Mesenchymal stem cell (in vitro differentiated cells and primary cell): ENCODE data around the gene DCX.

Experiments used
- DNase-seq: peaks from one replicate; pipeline ENCODE4 v3.0.0-alpha.2; 2013
- H2AFZ ChIP-seq: one replicate; pipeline ENCODE4 v1.6.1; 2013; ENCODE audit warnings: low read depth, mild to moderate bottlenecking, control low read depth, inconsistent platforms, low read length, moderate library complexity
- H2AK5ac ChIP-seq: 2 replicates; pipeline ENCODE4 v1.6.1; 2013; ENCODE audit warnings: low read length, moderate library complexity, mild to moderate bottlenecking, inconsistent platforms; ENCODE audit not compliant: severe bottlenecking
- H2BK120ac ChIP-seq: one replicate; pipeline ENCODE4 v1.6.1; 2013; ENCODE audit warnings: low read depth, mild to moderate bottlenecking, inconsistent platforms, low read length, moderate library complexity
- H2BK12ac ChIP-seq, 2 experiments: one replicate each; pipeline ENCODE4 v1.6.1; 2013; ENCODE audit warnings: inconsistent platforms in 2 of 2, low read length in 2 of 2, mild to moderate bottlenecking in 2 of 2, moderate library complexity in 2 of 2, control low read depth in 1 of 2
- H2BK15ac ChIP-seq: one replicate; pipeline ENCODE4 v1.6.1; 2013; ENCODE audit warnings: mild to moderate bottlenecking, low read depth, inconsistent platforms; ENCODE audit not compliant: poor library complexity, severe bottlenecking
- H2BK5ac ChIP-seq: 2 replicates; pipeline ENCODE4 v1.6.1; 2013; ENCODE audit warnings: low read depth, mild to moderate bottlenecking, low read length, control low read depth, inconsistent platforms; ENCODE audit not compliant: poor library complexity, severe bottlenecking
- H3K14ac ChIP-seq, 2 experiments: one replicate each; pipeline ENCODE4 v1.6.1; 2013; ENCODE audit warnings: inconsistent platforms in 2 of 2, low read length in 2 of 2, control low read depth in 1 of 2, mild to moderate bottlenecking in 1 of 2, moderate library complexity in 1 of 2
- H3K18ac ChIP-seq, 2 experiments: one replicate each; pipeline ENCODE4 v1.6.1; 2013; ENCODE audit warnings: inconsistent platforms in 2 of 2, low read length in 2 of 2, control low read depth in 1 of 2, low read depth in 1 of 2, mild to moderate bottlenecking in 1 of 2
- H3K23ac ChIP-seq, 2 experiments: one replicate each; pipeline ENCODE4 v1.6.1; 2013; ENCODE audit warnings: inconsistent platforms in 2 of 2, low read length in 2 of 2, mild to moderate bottlenecking in 2 of 2, moderate library complexity in 2 of 2, control low read depth in 1 of 2
- H3K27ac ChIP-seq: 2 replicates; pipeline ENCODE4 v1.5.1; 2013; ENCODE audit warnings: mild to moderate bottlenecking, moderate library complexity, low read length, control low read depth, inconsistent platforms; ENCODE audit not compliant: poor library complexity, severe bottlenecking
- H3K27me3 ChIP-seq, 2 experiments: 2 replicates each; pipeline versions ENCODE4 v1.6.1 to v1.7.0; 2013; ENCODE audit warnings: low read length in 2 of 2, mild to moderate bottlenecking in 2 of 2, moderate library complexity in 2 of 2, control low read depth in 1 of 2, inconsistent platforms in 1 of 2; ENCODE audit not compliant: control insufficient read depth in 1 of 2, insufficient read depth in 1 of 2
- H3K36me3 ChIP-seq, 2 experiments: 2 replicates each; pipeline versions ENCODE4 v1.6.1 to v1.7.0; 2013; ENCODE audit warnings: low read length in 2 of 2, control low read depth in 1 of 2, inconsistent platforms in 1 of 2, low read depth in 1 of 2, mild to moderate bottlenecking in 1 of 2; ENCODE audit not compliant: insufficient read depth in 2 of 2, control insufficient read depth in 1 of 2
- H3K4ac ChIP-seq, 2 experiments: one replicate each; pipeline ENCODE4 v1.6.1; 2013; ENCODE audit warnings: inconsistent platforms in 2 of 2, low read length in 2 of 2, mild to moderate bottlenecking in 2 of 2, moderate library complexity in 2 of 2, control low read depth in 1 of 2, low read depth in 1 of 2
- H3K4me1 ChIP-seq: 2 replicates; pipeline ENCODE4 v1.6.1; 2013; ENCODE audit warnings: low read depth, low read length, control low read depth; ENCODE audit not compliant: control insufficient read depth, insufficient read depth
- H3K4me2 ChIP-seq: 2 replicates; pipeline ENCODE4 v1.6.1; 2013; ENCODE audit warnings: low read length, mild to moderate bottlenecking, inconsistent platforms; ENCODE audit not compliant: poor library complexity, severe bottlenecking
- H3K4me3 ChIP-seq, 2 experiments: 2 replicates each; pipeline versions ENCODE4 v1.5.1 to v1.7.0; 2013; ENCODE audit warnings: low read length in 2 of 2, mild to moderate bottlenecking in 2 of 2, control low read depth in 1 of 2, low read depth in 1 of 2; ENCODE audit not compliant: insufficient read depth in 1 of 2
- H3K79me1 ChIP-seq: replicated peaks from 2 replicates; pipeline ENCODE4 v1.6.1; 2013; ENCODE audit warnings: mild to moderate bottlenecking, control low read depth, low read length, inconsistent platforms; ENCODE audit not compliant: poor library complexity, severe bottlenecking
- H3K9ac ChIP-seq: 2 replicates; pipeline ENCODE4 v1.7.0; 2013; ENCODE audit warnings: mild to moderate bottlenecking, low read length, moderate library complexity
- H3K9me3 ChIP-seq: 2 replicates; pipeline ENCODE4 v1.7.0; 2013; ENCODE audit warnings: mild to moderate bottlenecking, low read length; ENCODE audit not compliant: control insufficient read depth
- H4K8ac ChIP-seq: one replicate; pipeline ENCODE4 v1.6.1; 2013; ENCODE audit warnings: inconsistent platforms, mild to moderate bottlenecking, low read length, moderate library complexity
- H4K91ac ChIP-seq: one replicate; pipeline ENCODE4 v1.6.1; 2013; ENCODE audit warnings: mild to moderate bottlenecking, low read length, inconsistent platforms
- WGBS: methylation state at CpG from one replicate; pipeline ENCODE4 v1.1.7; 2013; ENCODE audit warnings: mixed read lengths; 5-methylcytosine and 5-hydroxymethylcytosine counted together

The DCX gene

DNA sequence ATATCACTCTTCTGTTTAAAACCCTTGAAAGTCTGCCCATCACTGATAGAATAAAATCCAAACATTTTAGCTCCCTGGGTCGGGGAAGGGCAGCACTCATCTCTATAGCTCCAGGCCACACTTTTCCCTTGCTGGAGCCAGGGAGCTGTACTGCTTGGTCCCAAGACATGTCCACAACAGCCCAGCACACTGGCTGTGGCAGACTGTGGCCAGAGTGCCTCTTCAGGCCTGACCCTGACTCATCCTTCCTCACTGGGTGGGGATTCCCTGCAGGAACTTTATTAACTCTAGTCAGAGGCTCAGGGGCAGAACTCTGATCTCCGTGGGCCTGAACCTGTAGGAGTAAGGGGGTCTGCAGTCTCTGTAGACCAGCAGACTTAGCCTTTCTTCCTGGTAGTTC is 71.9 kb downstream of the DCX start:
- Histone ChIP-seq H3K23ac (no peak overlapping the region), H3K4me2 (no peak overlapping the region), H2BK15ac (no peak overlapping the region), H3K4me3 (no peak overlapping the region), H2BK120ac (no peak overlapping the region), H2AFZ (no peak overlapping the region), H3K18ac (no peak overlapping the region), H3K27ac (no peak overlapping the region), H3K4me1 (no peaks in the 10 kb centered on the region), H3K79me1 (no peaks in the 10 kb centered on the region), H3K14ac (no peak overlapping the region), H4K8ac (no peak overlapping the region), H2BK5ac (no peak overlapping the region), H3K9ac (no peak overlapping the region), H4K91ac (no peak overlapping the region), H3K9me3 (no peaks in the 10 kb centered on the region), H3K4ac (no peak overlapping the region), H3K36me3 (no peaks in the 10 kb centered on the region), H3K27me3 (peaks cover 0 to 23% of the 10 kb centered on the region in 2 experiments), H2AK5ac (no peak overlapping the region), H2BK12ac (no peak overlapping the region)
- WGBS, result 44% methylated on average over 2 of the region's 2 CpGs
- DNase-seq, result no peak

DNA sequence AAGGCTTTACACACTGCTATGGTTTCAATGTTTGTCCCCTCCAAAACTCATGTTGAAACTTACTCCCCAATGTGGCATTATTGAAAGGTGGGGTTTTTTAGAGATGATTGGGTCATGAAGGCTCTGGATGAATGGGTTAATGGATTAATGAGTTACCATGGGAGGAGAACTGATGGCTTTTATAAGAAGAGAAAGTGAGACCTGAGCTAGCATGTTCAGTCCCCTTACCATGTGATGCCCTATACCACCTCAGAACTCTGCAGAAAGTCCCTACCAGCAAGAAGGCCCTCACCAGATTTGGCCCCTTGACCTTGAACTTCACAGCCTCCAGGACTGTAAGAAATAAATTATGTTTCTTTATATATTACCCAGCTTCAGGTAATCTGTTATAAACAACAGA is 72.8 kb downstream of the DCX start:
- DNase-seq, result no peak
- Histone ChIP-seq H3K4me2 (no peak overlapping the region), H4K8ac (no peak overlapping the region), H3K18ac (no peak overlapping the region), H3K9ac (no peak overlapping the region), H3K9me3 (no peaks in the 10 kb centered on the region), H2AFZ (no peak overlapping the region), H2BK12ac (no peak overlapping the region), H3K4me1 (no peaks in the 10 kb centered on the region), H2AK5ac (no peak overlapping the region), H2BK5ac (no peak overlapping the region), H4K91ac (no peak overlapping the region), H3K27me3 (peaks cover 0 to 25% of the 10 kb centered on the region in 2 experiments), H3K36me3 (no peaks in the 10 kb centered on the region), H3K14ac (no peak overlapping the region), H3K4ac (no peak overlapping the region), H2BK15ac (no peak overlapping the region), H3K23ac (no peak overlapping the region), H2BK120ac (no peak overlapping the region), H3K27ac (no peak overlapping the region), H3K4me3 (no peak overlapping the region), H3K79me1 (no peaks in the 10 kb centered on the region)

DNA sequence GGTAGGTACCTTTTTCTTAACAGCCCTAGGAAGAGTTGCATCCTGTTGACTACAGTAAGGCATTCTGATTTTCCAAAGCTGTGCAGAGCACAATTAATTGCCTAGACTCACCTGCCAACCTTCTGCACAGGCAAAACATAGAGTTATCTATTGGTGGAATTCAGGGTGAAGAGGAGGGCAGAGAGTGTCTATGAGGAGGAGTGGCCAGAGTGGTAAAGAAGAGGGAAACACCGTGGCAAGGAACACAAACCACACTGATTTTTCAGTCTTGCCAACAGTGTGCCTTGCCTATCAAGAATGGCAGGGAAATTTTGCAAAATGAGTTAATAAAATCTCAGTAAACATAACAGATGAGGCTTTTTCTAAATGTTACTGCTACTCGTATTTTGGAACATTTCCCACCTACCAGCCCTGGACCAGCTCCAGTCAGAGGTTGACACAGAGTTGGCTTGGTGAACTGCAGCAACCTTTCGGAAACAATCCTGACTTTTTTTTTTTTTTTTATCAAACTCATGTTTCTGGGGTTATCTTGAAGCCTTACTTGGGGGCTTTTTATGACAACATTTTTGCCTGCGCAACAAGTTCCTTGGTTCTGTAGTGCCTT is 73.8 kb downstream of the DCX start:
- Histone ChIP-seq H3K9me3 (no peaks in the 10 kb centered on the region), H2AK5ac (no peak overlapping the region), H3K27me3 (peaks cover 0 to 35% of the 10 kb centered on the region in 2 experiments), H3K9ac (no peak overlapping the region), H3K14ac (no peak overlapping the region), H4K8ac (no peak overlapping the region), H3K4ac (no peak overlapping the region), H2BK5ac (no peak overlapping the region), H3K27ac (no peak overlapping the region), H4K91ac (no peak overlapping the region), H3K4me3 (no peak overlapping the region), H2AFZ (no peak overlapping the region), H3K18ac (no peak overlapping the region), H3K4me2 (no peak overlapping the region), H3K23ac (no peak overlapping the region), H3K36me3 (no peaks in the 10 kb centered on the region), H3K79me1 (no peaks in the 10 kb centered on the region), H2BK120ac (no peak overlapping the region), H2BK12ac (no peak overlapping the region), H2BK15ac (no peak overlapping the region), H3K4me1 (no peaks in the 10 kb centered on the region)
- 100% methylated on average over 1 of the region's 4 CpGs for WGBS
- no peak for DNase-seq

DNA sequence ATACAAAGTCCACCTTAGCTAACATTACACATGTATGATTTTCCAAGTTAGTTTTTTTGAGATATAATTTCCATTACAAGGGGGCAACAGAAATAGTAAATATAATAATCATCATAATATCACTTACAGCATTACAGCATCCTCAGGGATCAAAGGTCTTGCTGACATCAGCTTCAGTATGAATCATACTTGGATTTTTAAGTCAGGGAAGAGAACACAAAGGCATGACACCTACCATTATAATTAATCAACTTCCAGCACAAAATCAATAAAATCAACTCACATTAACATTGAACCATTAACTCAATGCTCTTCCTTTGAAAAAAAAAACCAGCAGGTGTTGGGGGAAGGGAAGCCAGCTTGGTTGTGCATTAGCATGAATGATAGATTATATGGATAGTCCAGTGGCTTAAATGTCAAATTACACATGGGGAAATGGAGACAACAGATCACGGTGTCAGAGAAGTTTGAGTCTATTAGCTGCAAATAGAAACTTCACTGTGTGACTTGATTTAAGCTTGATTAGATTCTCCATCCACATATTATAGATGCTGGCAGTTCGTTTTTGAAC is 74.8 kb downstream of the DCX start:
- Histone ChIP-seq H2AK5ac (no peak overlapping the region), H2BK12ac (no peak overlapping the region), H3K27me3 (peaks cover 0 to 45% of the 10 kb centered on the region in 2 experiments), H3K4me2 (no peak overlapping the region), H4K91ac (no peak overlapping the region), H4K8ac (no peak overlapping the region), H3K9ac (no peak overlapping the region), H3K9me3 (no peaks in the 10 kb centered on the region), H3K4me3 (no peak overlapping the region), H3K23ac (no peak overlapping the region), H3K79me1 (no peaks in the 10 kb centered on the region), H3K36me3 (no peaks in the 10 kb centered on the region), H2BK5ac (no peak overlapping the region), H3K27ac (no peak overlapping the region), H3K4ac (no peak overlapping the region), H3K18ac (no peak overlapping the region), H3K4me1 (no peaks in the 10 kb centered on the region), H2BK120ac (no peak overlapping the region), H2AFZ (no peak overlapping the region), H2BK15ac (no peak overlapping the region), H3K14ac (no peak overlapping the region)
- DNase-seq, result no peak
- no CpG with 5 or more reads among the region's 2 CpGs for WGBS
